HG03135 (cell line): ENCODE results near the gene AGAP1.

Source experiments
- ATAC-seq: cut with Tn5 transposase; IDR thresholded peaks from one replicate; pipeline ENCODE4 v1.9.1; 2021; ENCODE audit warnings: mild to moderate bottlenecking, moderate library complexity; ENCODE audit not compliant: unreplicated experiment

Gene AGAP1

GRCh38 chr2:235546151-235546435 lies 52.2 kb downstream of the AGAP1 start:
- ATAC-seq: no peak

- ATAC-seq: no peak
Measured at GRCh38 chr2:235546436-235546835, 52.6 kb downstream of the AGAP1 start.

GRCh38 chr2:235549735-235550377 lies 56.0 kb downstream of the AGAP1 start:
- ATAC-seq: no peak

- no peak for ATAC-seq
Measured at GRCh38 chr2:235550378-235550760, 56.5 kb downstream of the AGAP1 start.

- ATAC-seq: no peak
Measured at GRCh38 chr2:235550946-235551345, 57.1 kb downstream of the AGAP1 start.

GRCh38 chr2:235551965-235552364 lies 58.1 kb downstream of the AGAP1 start:
- no peak for ATAC-seq

GRCh38 chr2:235552671-235553070 lies 58.8 kb downstream of the AGAP1 start:
- no peak for ATAC-seq

GRCh38 chr2:235553291-235553690 lies 59.4 kb downstream of the AGAP1 start:
- ATAC-seq: no peak

- no peak for ATAC-seq
Measured at GRCh38 chr2:235553696-235554100, 59.9 kb downstream of the AGAP1 start.

- no peak for ATAC-seq
Measured at GRCh38 chr2:235554385-235554784, 60.5 kb downstream of the AGAP1 start.

- ATAC-seq: no peak
Measured at GRCh38 chr2:235554936-235555335, 61.1 kb downstream of the AGAP1 start.

GRCh38 chr2:235555371-235555770 lies 61.5 kb downstream of the AGAP1 start:
- no peak for ATAC-seq

- ATAC-seq: no peak
Measured at GRCh38 chr2:235556086-235556485, 62.2 kb downstream of the AGAP1 start.

- ATAC-seq: no peak
Measured at GRCh38 chr2:235556901-235557300, 63.1 kb downstream of the AGAP1 start.

GRCh38 chr2:235557903-235558302 lies 64.1 kb downstream of the AGAP1 start:
- ATAC-seq: no peak

- ATAC-seq: no peak
Measured at GRCh38 chr2:235558572-235558971, 64.7 kb downstream of the AGAP1 start.

GRCh38 chr2:235560345-235560744 lies 66.5 kb downstream of the AGAP1 start:
- no peak for ATAC-seq

- ATAC-seq: no peak
Measured at GRCh38 chr2:235561450-235561849, 67.6 kb downstream of the AGAP1 start.

GRCh38 chr2:235562065-235562747 lies 68.4 kb downstream of the AGAP1 start:
- ATAC-seq: no peak

GRCh38 chr2:235563056-235563910 lies 69.4 kb downstream of the AGAP1 start:
- no peak for ATAC-seq

- no peak for ATAC-seq
Measured at GRCh38 chr2:235564066-235564465, 70.2 kb downstream of the AGAP1 start.
